GM12878 (cell line): Measurements from ENCODE around the gene RBM15. TPM values are rescaled to one million over a fixed set of nuclear protein-coding genes. Genes with fewer than 3 reads are reported as not detected.

Experiments
- BRCA1 ChIP-seq: IDR thresholded peaks from 2 replicates; pipeline ENCODE4 v1.6.1; 2011; ENCODE audit warnings: low read depth, low read length, improper control_type of control experiment
- CREM ChIP-seq: IDR thresholded peaks from 2 replicates; pipeline ENCODE4 v1.6.1; 2014; ENCODE audit warnings: antibody characterized with exemption, low read depth
- ETV6 ChIP-seq, 2 experiments: fragments of 450-650 bp in 1 of 2; IDR thresholded peaks in 1 of 2; conservative IDR thresholded peaks in 1 of 2; 2 replicates each; pipeline ENCODE4 v1.6.1; 2014; ENCODE audit warnings: antibody characterized with exemption in 1 of 2, borderline replicate concordance in 1 of 2, low read depth in 1 of 2, mild to moderate bottlenecking in 1 of 2, moderate library complexity in 1 of 2
- FOXK2 ChIP-seq: fragments of 450-650 bp; IDR thresholded peaks from 2 replicates; pipeline ENCODE4 v1.6.1; 2017; ENCODE audit warnings: mild to moderate bottlenecking, moderate library complexity
- FOXM1 ChIP-seq: IDR thresholded peaks from 2 replicates; pipeline ENCODE4 v1.6.1; 2012; ENCODE audit warnings: low read depth, mild to moderate bottlenecking, inconsistent platforms, low read length, moderate library complexity
- HDAC6 ChIP-seq: fragments of 200-600 bp; sonication (generic); IDR thresholded peaks from one replicate; pipeline ENCODE4 v1.8.0; 2017; ENCODE audit warnings: antibody characterized with exemption; ENCODE audit not compliant: unreplicated experiment
- IKZF2 ChIP-seq, 2 experiments: fragments of 450-650 bp; IDR thresholded peaks; 2 replicates each; pipeline ENCODE4 v1.6.1; 2017; ENCODE audit warnings: mild to moderate bottlenecking in 2 of 2, moderate library complexity in 2 of 2
- JUND ChIP-seq: IDR thresholded peaks from 2 replicates; pipeline ENCODE4 v1.6.1; 2012; ENCODE audit warnings: low read depth, mild to moderate bottlenecking, low read length, improper control_type of control experiment, moderate library complexity
- NBN ChIP-seq: fragments of 450-650 bp; IDR thresholded peaks from 2 replicates; pipeline ENCODE4 v1.6.1; 2016
- NFXL1 ChIP-seq: fragments of 450-650 bp; IDR thresholded peaks from 2 replicates; pipeline ENCODE4 v1.6.1; 2017; ENCODE audit warnings: antibody characterized with exemption, mild to moderate bottlenecking, borderline replicate concordance
- RAD21 ChIP-seq: IDR thresholded peaks from 2 replicates; pipeline ENCODE4 v1.6.1; 2011; ENCODE audit warnings: mild to moderate bottlenecking, low read depth, low read length, moderate library complexity; ENCODE audit not compliant: insufficient read depth
- RBBP5 ChIP-seq: fragments of 200-600 bp; sonication (generic); conservative IDR thresholded peaks from 2 replicates; pipeline ENCODE4 v1.6.1; 2016
- SP1 ChIP-seq: IDR thresholded peaks from one replicate; pipeline ENCODE4 v1.6.1; 2011; ENCODE audit warnings: low read depth, low read length
- SREBF1 ChIP-seq: IDR thresholded peaks from 2 replicates; pipeline ENCODE4 v1.6.1; 2012; ENCODE audit warnings: mild to moderate bottlenecking, low read length
- TCF12 ChIP-seq: IDR thresholded peaks from 2 replicates; pipeline ENCODE4 v1.6.1; 2011; ENCODE audit warnings: low read depth, mild to moderate bottlenecking, low read length
- TCF7 ChIP-seq: IDR thresholded peaks from 2 replicates; pipeline ENCODE4 v1.6.1; 2014; ENCODE audit warnings: antibody characterized with exemption, borderline replicate concordance
- ZSCAN29 ChIP-seq: fragments of 450-650 bp; IDR thresholded peaks from 2 replicates; pipeline ENCODE4 v1.6.1; 2017; ENCODE audit warnings: mild to moderate bottlenecking, moderate library complexity
- polyA plus RNA-seq, 11 experiments: library from polyadenylated mRNA; depleted of rRNA in 4 of 11; unstranded in 6 of 11; stranded (reverse) in 5 of 11; fragments of >200 nt; fragmentation: Nextera tagmentation in 4 of 11; fragmentation: Illumina TruSeq in 1 of 11; extraction: Ambion mirVana in 4 of 11; extraction: Trizol in 1 of 11; gene quantifications; 1 replicate in 1 of 11; 2 replicates in 10 of 11; pipeline versions ENCODE4 v1.2.1 to v1.2.3, GENCODE V29; 2011 to 2016; ENCODE audit warnings: inconsistent platforms in 2 of 11, missing spikeins in 2 of 11, low read depth in 1 of 11
- total RNA-seq, 4 experiments: library from RNA; depleted of rRNA in 3 of 4; stranded (reverse); fragments of >200 nt in 3 of 4; fragmentation: Illumina TruSeq in 1 of 4; extraction: Trizol in 1 of 4; gene quantifications; 2 replicates each; pipeline versions ENCODE4 v1.2.1 to v1.2.3, GENCODE V29; 2013 to 2021
- TF ChIP-seq, protein P1 (sequence below): IDR thresholded peaks from 2 replicates; pipeline ENCODE4 v1.6.1; 2012; ENCODE audit warnings: low read depth, low read length, improper control_type of control experiment
- TF ChIP-seq, protein P2 (sequence below): fragments of 450-650 bp; IDR thresholded peaks from 2 replicates; pipeline ENCODE4 v1.6.1; 2017; ENCODE audit warnings: antibody characterized with exemption, mild to moderate bottlenecking, moderate library complexity
- TF ChIP-seq, protein P3 (sequence below): fragments of 450-650 bp; IDR thresholded peaks from 2 replicates; pipeline ENCODE4 v1.6.1; 2017; ENCODE audit warnings: mild to moderate bottlenecking, moderate library complexity
- TF ChIP-seq, protein P4 (sequence below): fragments of 450-650 bp; IDR thresholded peaks from 2 replicates; pipeline ENCODE4 v1.6.1; 2017; ENCODE audit warnings: mild to moderate bottlenecking, low read depth, inconsistent platforms; ENCODE audit not compliant: poor library complexity, severe bottlenecking

RBM15 gene
- total and polyA plus RNA-seq, 10 of the 15 experiments (the other 5 are each of a cell fraction or from before 2014, with no cell fraction given) = 3.1 to 63.2 (median 26.7) TPM

DNA sequence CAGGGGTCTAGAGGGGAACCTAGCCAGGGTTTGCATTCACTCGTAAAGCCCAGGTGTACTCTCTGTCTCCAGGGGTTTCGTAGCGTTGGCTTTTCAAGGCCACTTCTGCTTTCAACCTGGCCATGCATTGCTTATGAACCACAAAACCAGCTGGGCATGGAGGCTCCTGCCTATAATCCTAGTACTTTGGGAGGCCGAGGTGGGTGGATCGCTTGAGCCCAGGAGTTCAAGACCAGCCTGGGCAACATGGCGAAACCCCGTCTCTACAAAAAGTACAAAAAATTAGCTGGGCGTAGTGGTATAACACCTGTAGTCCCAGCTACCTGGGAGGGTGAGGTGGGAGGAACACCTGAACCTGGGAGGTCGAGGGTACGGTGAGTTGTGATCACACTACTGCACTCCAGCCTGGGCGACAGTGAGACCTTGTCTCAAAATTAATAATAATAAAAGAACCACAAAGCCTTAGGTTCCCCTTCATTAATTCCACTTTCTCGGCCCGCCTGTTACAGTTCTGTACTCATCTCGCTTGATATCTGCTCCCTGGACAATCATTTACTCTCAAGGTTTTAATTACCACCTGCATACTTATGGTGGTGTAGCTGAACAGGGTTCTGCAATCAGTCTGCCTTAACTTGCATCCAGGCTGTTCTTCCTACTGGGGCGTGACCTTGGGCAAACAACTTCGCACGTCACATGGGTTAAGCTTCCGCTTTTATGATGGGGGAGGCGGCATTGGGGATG is 45.6 kb downstream of the RBM15 start (continued):
- TF ChIP-seq, protein P1, sequence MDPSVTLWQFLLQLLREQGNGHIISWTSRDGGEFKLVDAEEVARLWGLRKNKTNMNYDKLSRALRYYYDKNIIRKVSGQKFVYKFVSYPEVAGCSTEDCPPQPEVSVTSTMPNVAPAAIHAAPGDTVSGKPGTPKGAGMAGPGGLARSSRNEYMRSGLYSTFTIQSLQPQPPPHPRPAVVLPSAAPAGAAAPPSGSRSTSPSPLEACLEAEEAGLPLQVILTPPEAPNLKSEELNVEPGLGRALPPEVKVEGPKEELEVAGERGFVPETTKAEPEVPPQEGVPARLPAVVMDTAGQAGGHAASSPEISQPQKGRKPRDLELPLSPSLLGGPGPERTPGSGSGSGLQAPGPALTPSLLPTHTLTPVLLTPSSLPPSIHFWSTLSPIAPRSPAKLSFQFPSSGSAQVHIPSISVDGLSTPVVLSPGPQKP = no peak
- no peak for TF ChIP-seq FOXK2
- no peak for TF ChIP-seq RBBP5
- TF ChIP-seq RAD21 = no peak
- peak; percentile 90 to 91 for TF ChIP-seq IKZF2 (IDR thresholded peaks at IDR 0.05)
- TF ChIP-seq, protein P2, sequence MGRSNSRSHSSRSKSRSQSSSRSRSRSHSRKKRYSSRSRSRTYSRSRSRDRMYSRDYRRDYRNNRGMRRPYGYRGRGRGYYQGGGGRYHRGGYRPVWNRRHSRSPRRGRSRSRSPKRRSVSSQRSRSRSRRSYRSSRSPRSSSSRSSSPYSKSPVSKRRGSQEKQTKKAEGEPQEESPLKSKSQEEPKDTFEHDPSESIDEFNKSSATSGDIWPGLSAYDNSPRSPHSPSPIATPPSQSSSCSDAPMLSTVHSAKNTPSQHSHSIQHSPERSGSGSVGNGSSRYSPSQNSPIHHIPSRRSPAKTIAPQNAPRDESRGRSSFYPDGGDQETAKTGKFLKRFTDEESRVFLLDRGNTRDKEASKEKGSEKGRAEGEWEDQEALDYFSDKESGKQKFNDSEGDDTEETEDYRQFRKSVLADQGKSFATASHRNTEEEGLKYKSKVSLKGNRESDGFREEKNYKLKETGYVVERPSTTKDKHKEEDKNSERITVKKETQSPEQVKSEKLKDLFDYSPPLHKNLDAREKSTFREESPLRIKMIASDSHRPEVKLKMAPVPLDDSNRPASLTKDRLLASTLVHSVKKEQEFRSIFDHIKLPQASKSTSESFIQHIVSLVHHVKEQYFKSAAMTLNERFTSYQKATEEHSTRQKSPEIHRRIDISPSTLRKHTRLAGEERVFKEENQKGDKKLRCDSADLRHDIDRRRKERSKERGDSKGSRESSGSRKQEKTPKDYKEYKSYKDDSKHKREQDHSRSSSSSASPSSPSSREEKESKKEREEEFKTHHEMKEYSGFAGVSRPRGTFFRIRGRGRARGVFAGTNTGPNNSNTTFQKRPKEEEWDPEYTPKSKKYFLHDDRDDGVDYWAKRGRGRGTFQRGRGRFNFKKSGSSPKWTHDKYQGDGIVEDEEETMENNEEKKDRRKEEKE = no peak
- no peak for TF ChIP-seq NFXL1
- no peak for TF ChIP-seq HDAC6
- no peak for TF ChIP-seq FOXM1
- TF ChIP-seq SP1 = no peak
- TF ChIP-seq TCF7 = no peak
- TF ChIP-seq SREBF1 = no peak
- TF ChIP-seq, protein P3, sequence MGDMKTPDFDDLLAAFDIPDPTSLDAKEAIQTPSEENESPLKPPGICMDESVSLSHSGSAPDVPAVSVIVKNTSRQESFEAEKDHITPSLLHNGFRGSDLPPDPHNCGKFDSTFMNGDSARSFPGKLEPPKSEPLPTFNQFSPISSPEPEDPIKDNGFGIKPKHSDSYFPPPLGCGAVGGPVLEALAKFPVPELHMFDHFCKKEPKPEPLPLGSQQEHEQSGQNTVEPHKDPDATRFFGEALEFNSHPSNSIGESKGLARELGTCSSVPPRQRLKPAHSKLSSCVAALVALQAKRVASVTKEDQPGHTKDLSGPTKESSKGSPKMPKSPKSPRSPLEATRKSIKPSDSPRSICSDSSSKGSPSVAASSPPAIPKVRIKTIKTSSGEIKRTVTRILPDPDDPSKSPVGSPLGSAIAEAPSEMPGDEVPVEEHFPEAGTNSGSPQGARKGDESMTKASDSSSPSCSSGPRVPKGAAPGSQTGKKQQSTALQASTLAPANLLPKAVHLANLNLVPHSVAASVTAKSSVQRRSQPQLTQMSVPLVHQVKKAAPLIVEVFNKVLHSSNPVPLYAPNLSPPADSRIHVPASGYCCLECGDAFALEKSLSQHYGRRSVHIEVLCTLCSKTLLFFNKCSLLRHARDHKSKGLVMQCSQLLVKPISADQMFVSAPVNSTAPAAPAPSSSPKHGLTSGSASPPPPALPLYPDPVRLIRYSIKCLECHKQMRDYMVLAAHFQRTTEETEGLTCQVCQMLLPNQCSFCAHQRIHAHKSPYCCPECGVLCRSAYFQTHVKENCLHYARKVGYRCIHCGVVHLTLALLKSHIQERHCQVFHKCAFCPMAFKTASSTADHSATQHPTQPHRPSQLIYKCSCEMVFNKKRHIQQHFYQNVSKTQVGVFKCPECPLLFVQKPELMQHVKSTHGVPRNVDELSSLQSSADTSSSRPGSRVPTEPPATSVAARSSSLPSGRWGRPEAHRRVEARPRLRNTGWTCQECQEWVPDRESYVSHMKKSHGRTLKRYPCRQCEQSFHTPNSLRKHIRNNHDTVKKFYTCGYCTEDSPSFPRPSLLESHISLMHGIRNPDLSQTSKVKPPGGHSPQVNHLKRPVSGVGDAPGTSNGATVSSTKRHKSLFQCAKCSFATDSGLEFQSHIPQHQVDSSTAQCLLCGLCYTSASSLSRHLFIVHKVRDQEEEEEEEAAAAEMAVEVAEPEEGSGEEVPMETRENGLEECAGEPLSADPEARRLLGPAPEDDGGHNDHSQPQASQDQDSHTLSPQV = no peak
- no peak for TF ChIP-seq ETV6 (conservative IDR thresholded peaks at IDR 0.05 in 1 of 2, IDR thresholded peaks at IDR 0.05 in 1 of 2; ENCODE audit: borderline replicate concordance in 1 of 2, low read depth in 1 of 2)
- no peak for TF ChIP-seq NBN
- TF ChIP-seq, protein P4, sequence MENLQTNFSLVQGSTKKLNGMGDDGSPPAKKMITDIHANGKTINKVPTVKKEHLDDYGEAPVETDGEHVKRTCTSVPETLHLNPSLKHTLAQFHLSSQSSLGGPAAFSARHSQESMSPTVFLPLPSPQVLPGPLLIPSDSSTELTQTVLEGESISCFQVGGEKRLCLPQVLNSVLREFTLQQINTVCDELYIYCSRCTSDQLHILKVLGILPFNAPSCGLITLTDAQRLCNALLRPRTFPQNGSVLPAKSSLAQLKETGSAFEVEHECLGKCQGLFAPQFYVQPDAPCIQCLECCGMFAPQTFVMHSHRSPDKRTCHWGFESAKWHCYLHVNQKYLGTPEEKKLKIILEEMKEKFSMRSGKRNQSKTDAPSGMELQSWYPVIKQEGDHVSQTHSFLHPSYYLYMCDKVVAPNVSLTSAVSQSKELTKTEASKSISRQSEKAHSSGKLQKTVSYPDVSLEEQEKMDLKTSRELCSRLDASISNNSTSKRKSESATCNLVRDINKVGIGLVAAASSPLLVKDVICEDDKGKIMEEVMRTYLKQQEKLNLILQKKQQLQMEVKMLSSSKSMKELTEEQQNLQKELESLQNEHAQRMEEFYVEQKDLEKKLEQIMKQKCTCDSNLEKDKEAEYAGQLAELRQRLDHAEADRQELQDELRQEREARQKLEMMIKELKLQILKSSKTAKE = no peak
- no peak for TF ChIP-seq ZSCAN29
- TF ChIP-seq BRCA1 = no peak
- peak; percentile 42; the same call in 1 of the 2 replicates for TF ChIP-seq CREM
- peak; percentile 78; the same call in 1 of the 2 replicates for TF ChIP-seq TCF12
- TF ChIP-seq JUND = no peak
